ENCODE data around the gene GRID2.

GRID2 gene

GRCh38 chr4:93813092-93813491 is 1509.3 kb downstream of the GRID2 start:
- DNase-seq (ENCODE audit: low spot score) = no peak

GRCh38 chr4:93814141-93814540 is 1510.4 kb downstream of the GRID2 start:
- no peak for DNase-seq (ENCODE audit: low spot score)

- DNase-seq (ENCODE audit: low spot score) = no peak
Observed at GRCh38 chr4:93814722-93815121, 1511.0 kb downstream of the GRID2 start.

Data from hematopoietic multipotent progenitor cell treated with erythropoietin and hydrocortisone succinate and interleukin-3 and kit ligand, for 15 days (in vitro differentiated cells).